Heart left ventricle (tissue), 16 donors: Measurements from ENCODE around the gene KSR2. TPM values are rescaled to one million over a fixed set of nuclear protein-coding genes. Genes with fewer than 3 reads are reported as not detected.

Experiments used
- ATAC-seq, 4 donors: fragments of 200-7000 bp; cut with Tn5 transposase; one replicate each; pipeline ENCODE4 v1.9.1; 2020 to 2022; ENCODE audit warnings: moderate library complexity in 4 of 4, mild to moderate bottlenecking in 3 of 4, moderate number of reproducible peaks in 1 of 4
- DNase-seq, 5 donors: peaks; one replicate each; pipeline ENCODE4 v3.0.0-alpha.2; 2020
- H3K27ac ChIP-seq, 12 donors: fragments of 200-600 bp; sonication (generic) in 4 of 12; one replicate each; pipeline versions ENCODE4 v1.5.0 to v1.8.0; 2016 to 2022; ENCODE audit warnings: mild to moderate bottlenecking in 2 of 12
- H3K27me3 ChIP-seq, 9 donors: fragments of 200-600 bp; sonication (generic) in 2 of 9; one replicate each; pipeline versions ENCODE4 v1.5.1 to v1.8.0; 2016 to 2022; ENCODE audit warnings: mild to moderate bottlenecking in 3 of 9
- H3K36me3 ChIP-seq, 9 donors: fragments of 200-600 bp; sonication (generic) in 2 of 9; one replicate each; pipeline versions ENCODE4 v1.5.0 to v1.8.0; 2018 to 2022; ENCODE audit warnings: mild to moderate bottlenecking in 2 of 9
- H3K4me1 ChIP-seq, 12 donors: fragments of 200-600 bp; sonication (generic) in 4 of 12; one replicate each; pipeline versions ENCODE4 v1.5.0 to v1.8.0; 2016 to 2022; ENCODE audit warnings: mild to moderate bottlenecking in 3 of 12
- H3K4me3 ChIP-seq, 12 donors: fragments of 200-600 bp; sonication (generic) in 4 of 12; one replicate each; pipeline versions ENCODE4 v1.5.0 to v1.8.0; 2017 to 2022; ENCODE audit warnings: mild to moderate bottlenecking in 9 of 12, moderate library complexity in 4 of 12
- H3K9me3 ChIP-seq, 12 donors: fragments of 200-600 bp; sonication (generic) in 4 of 12; one replicate each; pipeline versions ENCODE4 v1.5.0 to v1.8.0; 2016 to 2022; ENCODE audit warnings: mild to moderate bottlenecking in 1 of 12
- CTCF ChIP-seq, 12 donors: fragments of 200-600 bp; sonication (generic) in 4 of 12; IDR thresholded peaks; one replicate each; pipeline versions ENCODE4 v1.5.0 to v1.8.0; 2018 to 2022; ENCODE audit warnings: antibody characterized with exemption in 12 of 12, mild to moderate bottlenecking in 5 of 12
- POLR2A ChIP-seq, 2 donors: fragments of 450-650 bp; IDR thresholded peaks; one replicate each; pipeline ENCODE4 v1.6.1; 2017; ENCODE audit warnings: antibody characterized with exemption in 2 of 2, mild to moderate bottlenecking in 2 of 2, moderate library complexity in 2 of 2
- WGBS, 4 donors: extraction: QIAGEN DNeasy Blood & Tissue Kit in 2 of 4; methylation state at CpG; one replicate each; pipeline versions ENCODE4 v1.1.5 to v1.1.7; 2013 to 2018; 5-methylcytosine and 5-hydroxymethylcytosine counted together
- intact Hi-C, 10 donors: fragments of 100-400 bp; cut with DNase I; formaldehyde crosslinking; loops; one replicate each; pipeline versions ENCODE4 v1.11.1 to v1.14.2; 2022
- polyA plus RNA-seq, 2 donors: library from polyadenylated mRNA; stranded (reverse); fragments of 200-250 nt; gene quantifications; one replicate each; pipeline ENCODE4 v1.2.3, GENCODE V29; 2013
- total RNA-seq, 9 donors: library from RNA; depleted of rRNA in 2 of 9; stranded (reverse); fragments of >200 nt in 2 of 9; fragmentation: NEBNext Ultra II Directional in 3 of 9; extraction: Animal tissue kit (Norgen Biotek cat#: 25700) in 3 of 9; gene quantifications; one replicate each; pipeline versions ENCODE4 v1.1.0 to v1.2.4, GENCODE V29; 2016 to 2023
- donor health status: ischemic (EF 13 %, LVEDD 7.1; RV severe dilation, severe dysfunction).
- donor health status: healthy with polysubstance abuse.
- donor health status: DM: no; HTN: yes; CAD: no.
- donor health status: DM: no; HTN: no; CAD: no.
- donor health status: ischemic (EF 25% LVEDD 6.9; RV normal size, moderate dysfunction).
- donor health status: ischemic (EF 25% LVEDD 5.7; RV mildly dilated, moderate dysfunction).
- donor health status: healthy.
- donor health status: DM: yes; HTN: yes; CAD: no.
- donor health status: ischemic (EF 35%, LVEDD 5.7; RV mildly dilated, moderate dysfunction).
- donor health status: nonischemic (EF 11% LVEDD 7.7; RV severe dilation, severe dysfunction).
- donor health status: DM: yes; HTN: yes; CAD: no.
- donor health status: PGD.
- donor health status: ischemic (EF 29% LVEDD 5.4; RV normal size, mild dysfunction).
- donor health status: nonischemic (EF 23%, LVEDD 6.1; RV moderate dilation, normal function).

The KSR2 gene
- total and polyA plus RNA-seq, 11 donors, result under 0.01 to 0.02 (median 0.02) TPM; not detected in 8

- DNase-seq (no peak), ATAC-seq (no peak)
- no peaks in the 10 kb centered on the region for H3K36me3 ChIP-seq
- 82 to 86% (median 84%) methylated on average over 3 of the region's 3 CpGs for WGBS, 4 donors
- peaks cover 0 to 26% (median 0%) of the 10 kb centered on the region in 9 donors for H3K27me3 ChIP-seq
- H3K4me1 ChIP-seq, result no peaks in the 10 kb centered on the region
- H3K27ac ChIP-seq, result no peak overlapping the region
- TF ChIP-seq CTCF (IDR thresholded peaks at IDR 0.05) (no peak), POLR2A (IDR thresholded peaks at IDR 0.05) (no peak)
- no peak overlapping the region for H3K4me3 ChIP-seq
- peaks cover 0 to 20% (median 9%) of the 10 kb centered on the region in 12 donors for H3K9me3 ChIP-seq
- intact Hi-C loops, result no loop called here
Observed at GRCh38 chr12:117825827-117826226, 143.0 kb downstream of the KSR2 start.

GRCh38 chr12:117821480-117822175, 147.2 kb downstream of the KSR2 start:
- no peak for ATAC-seq
- TF ChIP-seq POLR2A (IDR thresholded peaks at IDR 0.05) (no peak), CTCF (IDR thresholded peaks at IDR 0.05) (no peak)
- H3K4me3 ChIP-seq, result no peak overlapping the region

GRCh38 chr12:117820216-117820907, 148.4 kb downstream of the KSR2 start:
- peaks cover 0 to 7% (median 0%) of the 10 kb centered on the region in 12 donors for H3K9me3 ChIP-seq
- TF ChIP-seq POLR2A (IDR thresholded peaks at IDR 0.05) (no peak), CTCF (IDR thresholded peaks at IDR 0.05) (no peak)
- 57 to 65% (median 61%) methylated on average over 12 of the region's 12 CpGs for WGBS, 4 donors
- no peaks in the 10 kb centered on the region for H3K36me3 ChIP-seq
- no peak overlapping the region for H3K4me3 ChIP-seq
- ATAC-seq, result no peak
- H3K4me1 ChIP-seq, result no peaks in the 10 kb centered on the region
- no peak overlapping the region for H3K27ac ChIP-seq
- peaks cover 0 to 41% (median 0%) of the 10 kb centered on the region in 9 donors for H3K27me3 ChIP-seq
- intact Hi-C loops, result no loop called here
- no peak for DNase-seq

More at GRCh38 chr12:117821480-117822175, 147.2 kb downstream of the KSR2 start:
- Histone ChIP-seq H3K36me3 (no peaks in the 10 kb centered on the region), H3K9me3 (peaks cover 0 to under 1% (median 0%) of the 10 kb centered on the region in 12 donors), H3K27me3 (peaks cover 0 to 41% (median 0%) of the 10 kb centered on the region in 9 donors), H3K4me1 (no peaks in the 10 kb centered on the region), H3K27ac (no peak overlapping the region)
- intact Hi-C loops, result no loop called here
- WGBS, 4 donors, result 76 to 82% (median 79%) methylated on average over 6 of the region's 6 CpGs
- DNase-seq, result no peak

GRCh38 chr12:117819160-117819559, 149.6 kb downstream of the KSR2 start:
- intact Hi-C loops, result no loop called here
- no peak overlapping the region for H3K4me3 ChIP-seq
- no peaks in the 10 kb centered on the region for H3K36me3 ChIP-seq
- H3K27me3 ChIP-seq, result peaks cover 0 to 41% (median 0%) of the 10 kb centered on the region in 9 donors
- ATAC-seq (no peak), DNase-seq (no peak)
- H3K27ac ChIP-seq, result no peak overlapping the region
- TF ChIP-seq POLR2A (IDR thresholded peaks at IDR 0.05) (no peak), CTCF (IDR thresholded peaks at IDR 0.05) (no peak)
- peaks cover 0 to 12% (median 3%) of the 10 kb centered on the region in 12 donors for H3K9me3 ChIP-seq
- 48 to 60% (median 51%) methylated on average over 4 of the region's 4 CpGs for WGBS, 4 donors
- no peaks in the 10 kb centered on the region for H3K4me1 ChIP-seq
